WTC11 (cell line): ENCODE data around the gene HINFP. TPM values are rescaled to one million over a fixed set of nuclear protein-coding genes. Genes with fewer than 3 reads are reported as not detected.
A peak's percentile ranks its signal among the peaks of the same experiment; 100 is the strongest.

ENCODE experiments used
- ATAC-seq: fragments of 200-7000 bp; cut with Tn5 transposase; 2 replicates; pipeline ENCODE4 v1.10.0; 2021; ENCODE audit warnings: mild to moderate bottlenecking, moderate library complexity
- CTCF ChIA-PET: fragments of 300-600 bp; sonication (Branson Sonifier 250); formaldehyde crosslinking; loops from one replicate; lab custom pipeline; 2021; ENCODE audit warnings: antibody characterized with exemption; lab: Charles Lee
- POLR2A ChIA-PET: fragments of 350-600 bp; sonication (Branson Sonifier 250); formaldehyde crosslinking; loops from one replicate; lab custom pipeline; 2021; ENCODE audit warnings: antibody characterized with exemption; lab: Charles Lee
- DNase-seq: peaks from one replicate; pipeline ENCODE4 v3.0.0; 2021; ENCODE audit warnings: low spot score
- H3K27ac Mint-ChIP-seq: 2 replicates; pipeline ENCODE4 v1.8.0; 2021; ENCODE audit warnings: mixed read lengths
- H3K27me3 Mint-ChIP-seq: 2 replicates; pipeline ENCODE4 v1.8.0; 2021; ENCODE audit warnings: low read depth, mild to moderate bottlenecking, moderate library complexity, mixed read lengths
- H3K36me3 Mint-ChIP-seq: 2 replicates; pipeline ENCODE4 v1.8.0; 2021; ENCODE audit warnings: mixed read lengths
- H3K4me1 Mint-ChIP-seq: 2 replicates; pipeline ENCODE4 v1.8.0; 2022; ENCODE audit warnings: mixed read lengths
- H3K4me3 Mint-ChIP-seq: 2 replicates; pipeline ENCODE4 v1.8.0; 2021; ENCODE audit warnings: mild to moderate bottlenecking, moderate library complexity, mixed read lengths
- H3K9me3 Mint-ChIP-seq: 2 replicates; pipeline ENCODE4 v1.8.0; 2021; ENCODE audit warnings: mixed read lengths
- CREB1 ChIP-seq: sonication (generic); formaldehyde crosslinking; IDR thresholded peaks from 2 replicates; pipeline ENCODE4 v1.8.0; 2023; ENCODE audit warnings: mild to moderate bottlenecking, missing genetic modification reagents
- CREM ChIP-seq: sonication (generic); formaldehyde crosslinking; IDR thresholded peaks from 2 replicates; pipeline ENCODE4 v1.8.1; 2022; ENCODE audit warnings: mild to moderate bottlenecking, missing genetic modification reagents, moderate library complexity
- EMX1 ChIP-seq: fragments of 250-450 bp; sonication (Bioruptor Pico); IDR thresholded peaks from 2 replicates; pipeline ENCODE4 v1.8.0; 2021; ENCODE audit warnings: mild to moderate bottlenecking
- ESRRA ChIP-seq: sonication (generic); formaldehyde crosslinking; IDR thresholded peaks from 2 replicates; pipeline ENCODE4 v1.8.1; 2022; ENCODE audit warnings: mild to moderate bottlenecking, missing genetic modification reagents, borderline replicate concordance
- GABPB1 ChIP-seq: sonication (generic); formaldehyde crosslinking; IDR thresholded peaks from 2 replicates; pipeline ENCODE4 v1.8.1; 2023; ENCODE audit warnings: mild to moderate bottlenecking, missing genetic modification reagents
- GRHL2 ChIP-seq: fragments of 250-450 bp; sonication (Bioruptor Pico); IDR thresholded peaks from 2 replicates; pipeline ENCODE4 v1.8.0; 2022; ENCODE audit warnings: mild to moderate bottlenecking, moderate library complexity; ENCODE audit not compliant: insufficient replicate concordance, severe bottlenecking
- HMGXB4 ChIP-seq: sonication (generic); formaldehyde crosslinking; IDR thresholded peaks from 2 replicates; pipeline ENCODE4 v1.8.1; 2023; ENCODE audit warnings: mild to moderate bottlenecking, moderate library complexity, missing genetic modification reagents
- IRF2 ChIP-seq: sonication (generic); formaldehyde crosslinking; IDR thresholded peaks from 2 replicates; pipeline ENCODE4 v1.8.0; 2022; ENCODE audit warnings: low read depth, missing genetic modification reagents, borderline replicate concordance
- MAX ChIP-seq: sonication (generic); formaldehyde crosslinking; IDR thresholded peaks from 2 replicates; pipeline ENCODE4 v1.8.0; 2022; ENCODE audit warnings: mild to moderate bottlenecking, missing genetic modification reagents
- MXD4 ChIP-seq: fragments of 250-450 bp; sonication (Bioruptor Pico); IDR thresholded peaks from 2 replicates; pipeline ENCODE4 v1.8.0; 2021; ENCODE audit warnings: mild to moderate bottlenecking, moderate library complexity, borderline replicate concordance
- NFE2L1 ChIP-seq: sonication (generic); formaldehyde crosslinking; IDR thresholded peaks from 2 replicates; pipeline ENCODE4 v1.8.1; 2023; ENCODE audit warnings: missing genetic modification reagents
- NFYB ChIP-seq: sonication (generic); formaldehyde crosslinking; conservative IDR thresholded peaks from 2 replicates; pipeline ENCODE4 v1.8.0; 2022; ENCODE audit warnings: low read depth, missing genetic modification reagents
- PRDM15 ChIP-seq: sonication (generic); formaldehyde crosslinking; IDR thresholded peaks from 2 replicates; pipeline ENCODE4 v1.8.0; 2022; ENCODE audit warnings: missing genetic modification reagents
- PRRX2 ChIP-seq: fragments of 250-450 bp; sonication (Bioruptor Pico); IDR thresholded peaks from 2 replicates; pipeline ENCODE4 v1.8.0; 2021; ENCODE audit warnings: mild to moderate bottlenecking
- RELA ChIP-seq: sonication (generic); formaldehyde crosslinking; IDR thresholded peaks from 2 replicates; pipeline ENCODE4 v1.8.1; 2022; ENCODE audit warnings: missing genetic modification reagents, mild to moderate bottlenecking, borderline replicate concordance
- RORB ChIP-seq: fragments of 250-450 bp; sonication (Bioruptor Pico); IDR thresholded peaks from 2 replicates; pipeline ENCODE4 v1.9.0; 2021; ENCODE audit warnings: mild to moderate bottlenecking
- SMAD3 ChIP-seq: sonication (generic); formaldehyde crosslinking; IDR thresholded peaks from 2 replicates; pipeline ENCODE4 v1.8.0; 2022; ENCODE audit warnings: missing genetic modification reagents, mild to moderate bottlenecking, borderline replicate concordance
- SOX15 ChIP-seq: fragments of 250-450 bp; sonication (Bioruptor Pico); IDR thresholded peaks from 2 replicates; pipeline ENCODE4 v1.9.0; 2021; ENCODE audit warnings: mild to moderate bottlenecking
- TP53 ChIP-seq: sonication (generic); formaldehyde crosslinking; IDR thresholded peaks from 2 replicates; pipeline ENCODE4 v1.8.1; 2023; ENCODE audit warnings: mild to moderate bottlenecking, missing genetic modification reagents
- ZNF232 ChIP-seq: sonication (generic); formaldehyde crosslinking; IDR thresholded peaks from 2 replicates; pipeline ENCODE4 v1.8.0; 2022; ENCODE audit warnings: mild to moderate bottlenecking, missing genetic modification reagents
- ZNF317 ChIP-seq: sonication (generic); formaldehyde crosslinking; IDR thresholded peaks from 2 replicates; pipeline ENCODE4 v1.8.1; 2023; ENCODE audit warnings: low read depth, mild to moderate bottlenecking, moderate library complexity, missing genetic modification reagents, borderline replicate concordance
- ZNF416 ChIP-seq: fragments of 250-450 bp; sonication (Bioruptor Pico); IDR thresholded peaks from 2 replicates; pipeline ENCODE4 v1.9.0; 2021; ENCODE audit warnings: mild to moderate bottlenecking, inconsistent platforms
- total RNA-seq: library from RNA; stranded (reverse); gene quantifications from 3 replicates; pipeline ENCODE4 v1.2.3, GENCODE V29; 2021
- TF ChIP-seq, protein P1 (sequence below): sonication (generic); formaldehyde crosslinking; IDR thresholded peaks from 2 replicates; pipeline ENCODE4 v1.8.1; 2023; ENCODE audit warnings: mild to moderate bottlenecking, missing genetic modification reagents, moderate library complexity
- TF ChIP-seq, protein P2 (sequence below): sonication (generic); formaldehyde crosslinking; IDR thresholded peaks from 2 replicates; pipeline ENCODE4 v1.8.0; 2022; ENCODE audit warnings: mild to moderate bottlenecking, missing genetic modification reagents
- TF ChIP-seq, protein P3 (sequence below): sonication (generic); formaldehyde crosslinking; IDR thresholded peaks from 2 replicates; pipeline ENCODE4 v1.8.1; 2022; ENCODE audit warnings: missing genetic modification reagents, borderline replicate concordance

HINFP gene
- total RNA-seq, 1 experiment from 2014 or later: 35.4 TPM

GRCh38 chr11:119121008-119121810 is at the start of gene HINFP (continued):
- TF ChIP-seq MAX (peak; percentile 96), CREB1 (CRISPR knock-in tag) (no peak), RELA (CRISPR knock-in tag) (no peak), HMGXB4 (CRISPR knock-in tag) (no peak), TP53 (CRISPR knock-in tag) (no peak), RORB (CRISPR knock-in tag) (no peak), NFYB (CRISPR knock-in tag) (peak; percentile 95), CREM (no peak), ZNF232 (CRISPR knock-in tag) (0 out of 2 replicates have a peak, but pooled peaks have one; percentile 51), ZNF317 (no peak)
- TF ChIP-seq, protein P1, sequence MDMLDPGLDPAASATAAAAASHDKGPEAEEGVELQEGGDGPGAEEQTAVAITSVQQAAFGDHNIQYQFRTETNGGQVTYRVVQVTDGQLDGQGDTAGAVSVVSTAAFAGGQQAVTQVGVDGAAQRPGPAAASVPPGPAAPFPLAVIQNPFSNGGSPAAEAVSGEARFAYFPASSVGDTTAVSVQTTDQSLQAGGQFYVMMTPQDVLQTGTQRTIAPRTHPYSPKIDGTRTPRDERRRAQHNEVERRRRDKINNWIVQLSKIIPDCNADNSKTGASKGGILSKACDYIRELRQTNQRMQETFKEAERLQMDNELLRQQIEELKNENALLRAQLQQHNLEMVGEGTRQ (CRISPR knock-in tag): peak; percentile 99
- TF ChIP-seq, protein P2, sequence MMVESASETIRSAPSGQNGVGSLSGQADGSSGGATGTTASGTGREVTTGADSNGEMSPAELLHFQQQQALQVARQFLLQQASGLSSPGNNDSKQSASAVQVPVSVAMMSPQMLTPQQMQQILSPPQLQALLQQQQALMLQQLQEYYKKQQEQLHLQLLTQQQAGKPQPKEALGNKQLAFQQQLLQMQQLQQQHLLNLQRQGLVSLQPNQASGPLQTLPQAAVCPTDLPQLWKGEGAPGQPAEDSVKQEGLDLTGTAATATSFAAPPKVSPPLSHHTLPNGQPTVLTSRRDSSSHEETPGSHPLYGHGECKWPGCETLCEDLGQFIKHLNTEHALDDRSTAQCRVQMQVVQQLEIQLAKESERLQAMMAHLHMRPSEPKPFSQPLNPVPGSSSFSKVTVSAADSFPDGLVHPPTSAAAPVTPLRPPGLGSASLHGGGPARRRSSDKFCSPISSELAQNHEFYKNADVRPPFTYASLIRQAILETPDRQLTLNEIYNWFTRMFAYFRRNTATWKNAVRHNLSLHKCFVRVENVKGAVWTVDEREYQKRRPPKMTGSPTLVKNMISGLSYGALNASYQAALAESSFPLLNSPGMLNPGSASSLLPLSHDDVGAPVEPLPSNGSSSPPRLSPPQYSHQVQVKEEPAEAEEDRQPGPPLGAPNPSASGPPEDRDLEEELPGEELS (CRISPR knock-in tag): 0 out of 2 replicates have a peak, but pooled peaks have one; percentile 20
- TF ChIP-seq, all 79 proteins: peak for 13

GRCh38 chr11:119077839-119078238 is 43.5 kb upstream of the HINFP start:
- POLR2A ChIA-PET: no interaction called here
- no peaks in the 10 kb centered on the region for H3K4me1 Mint-ChIP-seq
- CTCF ChIA-PET: interaction anchor here (0.9 kb wide), 1 partner anchor 260 kb away, joined by 3 read pairs; no protein-coding TSS in a partner anchor
- no peak for ATAC-seq
- no peak overlapping the region for H3K4me3 Mint-ChIP-seq
- no peaks in the 10 kb centered on the region for H3K27me3 Mint-ChIP-seq
- H3K27ac Mint-ChIP-seq: no peak overlapping the region
- no peaks in the 10 kb centered on the region for H3K9me3 Mint-ChIP-seq
- no peak for DNase-seq
- peaks cover 48% of the 10 kb centered on the region for H3K36me3 Mint-ChIP-seq
- TF ChIP-seq ESRRA (CRISPR knock-in tag): no peak
- no peak for TF ChIP-seq ZNF416 (CRISPR knock-in tag)
- TF ChIP-seq, protein P1 (CRISPR knock-in tag): no peak
- TF ChIP-seq SMAD3 (CRISPR knock-in tag): no peak
- no peak for TF ChIP-seq NFE2L1 (CRISPR knock-in tag)
- no peak for TF ChIP-seq IRF2 (CRISPR knock-in tag)
- TF ChIP-seq PRDM15 (CRISPR knock-in tag): no peak
- no peak for TF ChIP-seq SOX15 (CRISPR knock-in tag)
- TF ChIP-seq EMX1 (CRISPR knock-in tag): no peak
- TF ChIP-seq, protein P3, sequence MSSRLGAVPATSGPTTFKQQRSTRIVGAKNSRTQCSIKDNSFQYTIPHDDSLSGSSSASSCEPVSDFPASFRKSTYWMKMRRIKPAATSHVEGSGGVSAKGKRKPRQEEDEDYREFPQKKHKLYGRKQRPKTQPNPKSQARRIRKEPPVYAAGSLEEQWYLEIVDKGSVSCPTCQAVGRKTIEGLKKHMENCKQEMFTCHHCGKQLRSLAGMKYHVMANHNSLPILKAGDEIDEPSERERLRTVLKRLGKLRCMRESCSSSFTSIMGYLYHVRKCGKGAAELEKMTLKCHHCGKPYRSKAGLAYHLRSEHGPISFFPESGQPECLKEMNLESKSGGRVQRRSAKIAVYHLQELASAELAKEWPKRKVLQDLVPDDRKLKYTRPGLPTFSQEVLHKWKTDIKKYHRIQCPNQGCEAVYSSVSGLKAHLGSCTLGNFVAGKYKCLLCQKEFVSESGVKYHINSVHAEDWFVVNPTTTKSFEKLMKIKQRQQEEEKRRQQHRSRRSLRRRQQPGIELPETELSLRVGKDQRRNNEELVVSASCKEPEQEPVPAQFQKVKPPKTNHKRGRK (CRISPR knock-in tag): no peak
- no peak for TF ChIP-seq MXD4 (CRISPR knock-in tag)
- TF ChIP-seq GRHL2 (CRISPR knock-in tag): no peak
- no peak for TF ChIP-seq GABPB1 (CRISPR knock-in tag)
- no peak for TF ChIP-seq PRRX2 (CRISPR knock-in tag)
